HG03196 (cell line): ENCODE data around the gene SMIM14.
"Not testable (repeated sequence)": the region's sequence is repeated elsewhere in the genome, so short reads cannot be mapped to it uniquely, and the experiment has no call there.

ENCODE experiments used
- ATAC-seq: cut with Tn5 transposase; IDR thresholded peaks from one replicate; pipeline ENCODE4 v1.9.1; 2021; ENCODE audit not compliant: unreplicated experiment

The SMIM14 gene

DNA sequence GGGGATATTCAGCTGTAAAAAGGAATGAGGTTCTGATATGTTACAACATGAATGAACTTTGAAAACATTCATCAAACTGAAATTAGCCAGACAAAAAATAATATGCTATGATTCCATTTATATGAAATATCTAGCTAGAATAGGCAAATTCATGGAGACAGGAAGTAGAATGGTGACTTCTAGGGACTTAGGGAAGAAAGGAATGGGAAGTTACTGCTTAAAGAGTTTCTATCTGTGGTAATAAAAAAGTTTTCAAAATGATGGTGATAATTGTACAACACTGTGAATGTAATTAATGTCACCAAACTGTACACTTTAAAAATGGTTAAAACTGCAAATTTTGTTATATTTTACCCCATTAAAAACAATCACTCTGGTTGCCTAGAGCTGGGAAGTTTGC lies 30.2 kb downstream of the SMIM14 start:
- no peak for ATAC-seq

DNA sequence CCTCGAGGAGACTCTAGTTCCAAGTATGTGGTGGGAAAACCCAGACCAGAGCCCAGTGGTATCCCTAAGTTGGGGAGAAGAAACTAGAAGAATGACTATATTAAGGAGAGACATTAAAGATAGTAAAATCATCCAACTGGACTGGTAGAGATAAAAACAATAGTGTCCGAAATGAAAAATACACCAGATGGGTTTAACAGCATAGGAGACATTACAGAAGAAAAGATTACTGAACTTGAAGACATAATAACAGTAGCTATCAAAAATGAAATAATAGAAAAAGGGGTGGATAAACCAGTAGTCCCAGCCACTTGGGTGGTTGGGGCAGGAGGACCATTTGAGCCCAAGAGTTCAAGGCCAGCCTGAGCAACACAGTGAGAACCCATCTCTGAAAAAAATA lies 31.9 kb downstream of the SMIM14 start:
- ATAC-seq, result no peak

DNA sequence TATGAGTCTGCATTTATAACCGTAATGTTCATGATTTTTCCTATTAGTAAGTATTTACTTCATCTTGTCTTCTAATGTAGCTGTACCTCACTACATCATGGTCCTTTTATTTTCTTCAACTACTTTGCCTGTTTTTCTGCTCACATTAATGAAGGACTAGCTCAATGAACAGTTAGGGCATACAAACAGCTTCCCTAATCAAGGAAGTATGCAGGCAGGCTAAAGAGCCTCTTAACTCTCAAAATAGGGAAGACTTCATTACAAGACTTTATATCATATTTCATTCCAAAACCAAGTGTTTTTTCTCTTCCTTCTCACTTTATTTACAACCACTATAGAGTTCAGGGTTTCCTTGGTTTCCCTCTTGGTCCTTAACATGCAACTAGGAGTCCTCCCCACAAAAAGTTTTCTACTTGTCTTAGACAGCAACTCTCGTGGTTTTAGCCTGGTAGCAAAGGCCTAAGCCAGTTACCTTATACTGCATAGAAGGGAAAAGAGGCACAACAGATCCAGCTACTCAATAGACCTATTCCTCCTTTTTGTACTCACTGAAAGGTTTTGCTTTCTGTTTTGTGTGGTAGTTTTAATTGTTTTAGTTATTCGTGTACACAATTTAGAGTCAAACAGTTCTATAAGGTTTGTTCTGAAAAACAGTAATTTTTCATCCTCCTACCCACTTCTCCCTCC lies 40.8 kb downstream of the SMIM14 start:
- ATAC-seq, result no peak

GRCh38 chr4:39596971-39597370 lies 41.7 kb downstream of the SMIM14 start:
- no peak for ATAC-seq

GRCh38 chr4:39591290-39591689 lies 47.4 kb downstream of the SMIM14 start:
- no peak for ATAC-seq

DNA sequence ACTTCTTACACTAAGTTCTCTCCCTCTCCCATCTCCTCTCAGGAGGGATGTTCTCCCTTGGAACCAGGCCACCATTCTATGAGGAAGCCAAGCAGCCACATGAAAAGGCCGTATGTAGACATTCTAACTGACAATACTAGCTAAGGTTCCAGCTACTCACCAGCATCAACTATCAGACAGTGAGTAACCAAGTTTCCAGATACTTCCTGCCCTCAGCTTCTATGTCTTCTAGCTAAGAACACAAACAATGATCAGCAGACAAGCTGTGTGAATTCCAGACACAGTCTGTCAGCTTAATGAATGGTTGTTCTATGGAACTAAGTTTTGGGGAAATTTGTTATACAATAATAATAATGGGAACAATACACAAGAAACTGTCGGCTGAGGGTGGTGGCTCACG lies 50.8 kb downstream of the SMIM14 start:
- ATAC-seq, result no peak

GRCh38 chr4:39574946-39575345 lies 63.7 kb downstream of the SMIM14 start:
- ATAC-seq, result no peak

DNA sequence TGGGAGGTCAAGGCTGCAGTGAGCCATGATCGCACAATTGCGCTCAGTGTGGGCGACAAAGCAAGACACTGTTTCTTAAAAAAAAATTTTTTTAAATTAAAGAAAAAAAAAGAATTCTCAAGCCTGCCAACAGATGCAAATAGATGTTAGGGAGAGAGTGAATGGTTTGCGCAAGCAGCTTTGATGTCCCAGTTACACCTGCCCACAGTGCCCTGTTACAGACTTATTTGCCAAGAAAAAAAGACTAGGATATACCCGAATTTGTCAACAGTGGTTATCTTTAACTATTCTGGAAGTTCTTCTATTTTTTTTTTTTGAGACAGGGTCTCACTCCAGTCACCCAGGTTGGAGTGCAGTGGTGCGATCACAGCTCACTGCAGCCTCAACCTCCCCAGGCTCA lies 67.2 kb downstream of the SMIM14 start:
- ATAC-seq, result no peak

DNA sequence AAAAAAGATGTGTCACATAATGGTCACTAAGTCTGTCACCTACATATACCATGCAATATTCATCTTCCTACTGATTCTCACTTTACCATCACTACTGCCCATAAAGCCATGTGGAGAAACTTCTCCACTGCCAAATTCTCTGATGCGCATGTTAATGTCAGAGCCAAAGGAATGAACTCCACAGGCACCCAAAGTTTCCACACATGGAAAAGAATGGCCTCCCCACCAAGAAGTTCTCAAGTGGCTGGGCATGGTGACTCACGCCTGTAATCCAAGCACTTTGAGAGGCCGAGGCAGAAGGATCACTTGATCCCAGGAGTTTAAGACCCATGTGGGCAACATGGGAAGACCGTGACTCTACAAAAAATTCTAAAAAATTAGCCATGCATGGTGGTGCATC lies 67.6 kb downstream of the SMIM14 start:
- no peak for ATAC-seq

DNA sequence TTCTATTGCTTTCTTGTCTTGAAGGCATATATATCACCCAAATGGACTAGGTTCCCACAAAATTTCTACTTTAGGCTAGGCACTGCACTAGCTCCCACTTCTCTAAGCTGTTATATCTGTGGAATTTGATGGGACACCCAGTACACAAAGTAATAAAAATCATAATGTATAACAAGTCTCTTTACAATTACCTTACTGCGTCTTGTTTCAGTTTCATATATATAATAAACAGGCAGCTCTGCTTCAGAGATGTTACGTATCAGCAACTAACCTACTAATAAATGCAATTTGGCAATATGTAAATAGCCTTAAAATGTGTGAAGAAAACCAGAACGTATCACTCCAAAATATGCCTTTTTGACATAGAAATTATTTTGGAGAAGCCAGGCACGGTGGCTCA lies 69.5 kb downstream of the SMIM14 start:
- ATAC-seq, result no peak

GRCh38 chr4:39568805-39569204 lies 69.9 kb downstream of the SMIM14 start:
- no peak for ATAC-seq

DNA sequence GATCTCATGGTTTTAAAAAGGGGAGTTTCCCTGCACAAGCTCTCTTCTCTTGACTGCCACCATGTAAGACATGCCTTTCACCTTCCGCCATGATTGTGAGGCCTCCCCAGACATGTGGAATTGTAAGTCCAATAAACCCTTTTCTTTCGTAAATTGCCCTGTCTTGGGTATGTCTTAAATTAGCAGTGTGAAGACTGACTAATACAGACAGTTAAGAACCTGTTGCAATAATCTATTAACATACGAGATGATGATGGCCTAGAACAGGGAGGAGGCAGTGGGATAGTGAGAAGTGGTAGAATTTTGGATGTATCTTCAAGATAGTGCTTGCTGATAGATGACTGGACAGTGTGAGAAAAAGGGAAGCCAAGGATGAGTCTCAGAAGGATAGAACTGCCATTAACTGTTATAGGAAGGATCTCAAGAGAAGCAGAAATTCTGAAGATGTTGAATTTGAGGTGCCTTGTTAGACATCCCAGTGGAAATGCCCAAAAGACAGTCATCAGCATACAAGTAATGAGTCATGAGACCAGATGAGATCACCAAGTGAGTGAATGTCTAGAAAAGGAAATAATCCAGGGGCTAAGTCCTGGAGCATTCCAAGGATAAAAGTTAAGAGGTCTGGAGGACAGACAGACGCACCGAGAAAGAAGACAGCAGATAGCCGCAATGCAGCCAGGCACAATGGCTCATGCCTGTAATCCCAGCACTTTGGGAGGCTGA lies 72.6 kb downstream of the SMIM14 start:
- ATAC-seq, result no peak

- no peak for ATAC-seq
Observed at GRCh38 chr4:39563346-39563847, 75.3 kb downstream of the SMIM14 start.

DNA sequence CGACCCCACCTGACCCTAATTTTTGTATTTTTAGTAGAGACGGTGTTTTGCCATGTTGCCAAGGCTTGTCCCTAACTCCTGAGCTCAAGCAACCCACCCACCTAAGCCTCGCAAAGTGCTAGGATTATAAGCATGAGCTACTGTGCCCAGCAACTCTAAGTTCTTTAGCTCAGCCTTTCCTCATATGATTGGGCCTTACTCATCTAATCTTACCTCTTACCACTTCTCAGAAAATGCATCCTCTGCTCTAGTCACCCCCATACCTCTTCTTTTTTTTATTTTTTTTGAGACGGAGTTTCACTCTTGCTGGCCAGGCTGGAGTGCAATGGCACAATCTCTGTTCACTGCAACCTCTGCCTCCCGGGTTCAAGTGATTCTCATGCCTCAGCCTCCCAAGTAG lies 75.9 kb downstream of the SMIM14 start:
- no peak for ATAC-seq

- ATAC-seq, result no peak
Observed at GRCh38 chr4:39559626-39560025, 79.0 kb downstream of the SMIM14 start.

DNA sequence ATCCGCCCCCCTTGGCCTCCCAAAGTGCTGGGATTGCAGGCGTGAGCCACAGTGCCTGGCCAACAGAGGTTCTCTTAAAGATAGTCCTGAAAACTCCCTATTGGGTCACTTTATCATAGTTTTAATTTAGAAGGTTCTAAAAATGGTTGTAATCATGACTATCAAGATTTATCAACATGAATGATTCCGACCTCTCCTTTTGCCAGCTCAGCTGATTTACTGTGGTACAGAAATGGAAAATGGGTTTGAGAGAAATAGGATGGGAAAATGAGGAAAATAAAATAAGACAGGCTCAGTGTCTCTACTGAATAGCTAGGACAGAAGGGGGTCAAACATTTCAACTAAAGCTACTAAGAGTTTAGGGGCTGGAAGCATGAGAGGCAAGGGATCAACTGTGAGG lies 83.2 kb downstream of the SMIM14 start:
- no peak for ATAC-seq

DNA sequence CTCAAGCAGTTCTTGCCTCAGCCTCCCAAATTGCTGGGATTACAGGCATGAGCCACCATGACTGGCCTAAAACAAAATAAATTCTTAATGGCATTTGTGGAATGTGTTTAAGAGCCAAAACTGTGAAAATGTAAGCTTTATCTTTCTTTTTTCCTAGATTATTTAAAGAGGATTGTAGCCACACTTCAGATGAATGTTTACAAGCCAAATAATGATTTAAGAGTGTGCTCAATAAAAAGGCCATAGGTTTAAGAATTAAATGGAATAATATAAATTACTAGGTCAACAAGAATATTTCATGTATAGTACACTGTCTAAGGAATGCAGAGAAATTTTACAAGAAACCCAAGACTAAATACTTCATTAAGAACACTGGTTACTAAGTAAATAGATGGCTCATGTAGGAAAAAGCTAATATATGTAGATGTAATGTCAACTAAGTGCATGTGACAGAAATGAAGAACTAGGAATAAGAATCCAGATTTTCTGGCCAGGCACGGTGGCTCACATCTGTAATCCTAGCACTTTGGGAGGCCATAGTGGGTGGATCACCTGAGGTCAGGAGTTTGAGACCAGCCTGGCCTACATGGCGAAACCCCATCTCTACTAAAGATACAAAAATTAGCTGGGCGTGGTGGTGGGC lies 90.1 kb downstream of the SMIM14 start:
- no peak for ATAC-seq

DNA sequence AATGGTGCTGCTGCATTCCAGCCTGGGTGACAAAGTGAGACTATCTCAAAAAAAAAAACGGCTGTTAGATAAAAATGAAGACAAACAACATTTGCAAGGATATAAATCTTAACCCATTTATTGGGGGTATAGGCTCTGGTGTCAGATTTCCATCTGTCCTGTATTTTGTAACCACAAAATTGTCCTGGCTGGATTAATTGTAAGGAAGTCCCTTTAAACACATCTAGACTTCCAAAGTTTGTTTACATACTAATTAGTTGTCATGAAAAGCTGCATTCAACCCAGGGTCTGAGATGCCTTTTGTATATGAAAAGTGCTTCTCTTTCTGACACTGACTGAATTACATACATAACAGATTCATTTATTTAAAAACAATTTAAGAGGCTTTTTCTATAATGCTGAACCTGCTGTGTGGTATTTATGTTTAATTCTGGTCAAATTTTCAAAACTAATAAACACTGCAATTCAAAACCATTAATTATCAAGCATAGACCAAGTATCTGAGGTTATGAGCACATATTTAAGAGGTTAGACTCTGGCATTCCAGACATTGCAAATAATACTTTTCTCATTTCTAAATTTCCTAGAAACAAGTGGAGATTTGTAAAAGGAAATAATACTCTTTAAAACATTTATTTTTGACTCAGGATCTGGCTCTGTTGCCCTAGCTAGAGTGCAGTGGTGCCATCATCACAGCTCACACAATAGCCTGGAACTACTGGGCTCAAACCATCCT lies 93.9 kb downstream of the SMIM14 start:
- no peak for ATAC-seq

DNA sequence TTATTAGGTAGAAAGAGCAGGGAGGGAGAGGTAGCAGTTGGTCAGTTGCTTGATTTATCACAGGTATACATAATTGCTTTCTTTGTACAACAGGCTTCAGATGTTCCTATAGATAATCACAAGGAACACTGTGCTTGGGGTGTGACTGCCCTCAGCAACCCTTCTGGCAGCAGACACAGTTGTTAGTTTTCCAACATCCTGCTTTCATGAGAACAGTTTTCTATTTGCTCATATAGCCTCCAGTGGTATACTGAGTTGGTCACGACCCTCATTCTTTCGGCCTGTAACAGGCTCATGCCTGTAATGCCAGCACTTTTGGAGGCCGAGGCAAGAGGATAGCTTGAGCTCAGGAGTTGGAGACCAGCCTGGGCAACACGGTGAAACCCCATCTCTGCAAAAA lies 94.6 kb downstream of the SMIM14 start:
- ATAC-seq, result not testable (repeated sequence)

DNA sequence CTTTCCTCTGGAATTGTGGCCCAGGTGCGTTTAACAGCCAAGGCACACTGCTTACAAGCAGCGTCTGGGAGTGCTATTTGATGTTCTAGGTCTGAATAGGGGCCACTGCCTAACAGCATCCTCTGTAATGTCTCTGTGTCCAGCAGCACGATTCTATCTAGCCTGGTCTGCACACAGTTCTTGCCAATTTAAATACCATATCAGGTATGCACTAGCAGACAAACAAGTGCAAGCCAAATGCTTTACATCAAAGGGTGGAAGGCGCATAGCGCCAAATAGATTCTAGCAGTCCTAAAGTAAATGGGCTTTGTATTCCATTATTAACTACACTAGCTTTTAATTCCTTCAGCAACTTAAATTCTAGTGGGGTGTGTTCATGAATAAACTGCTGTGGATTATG lies 95.6 kb downstream of the SMIM14 start:
- ATAC-seq, result no peak

DNA sequence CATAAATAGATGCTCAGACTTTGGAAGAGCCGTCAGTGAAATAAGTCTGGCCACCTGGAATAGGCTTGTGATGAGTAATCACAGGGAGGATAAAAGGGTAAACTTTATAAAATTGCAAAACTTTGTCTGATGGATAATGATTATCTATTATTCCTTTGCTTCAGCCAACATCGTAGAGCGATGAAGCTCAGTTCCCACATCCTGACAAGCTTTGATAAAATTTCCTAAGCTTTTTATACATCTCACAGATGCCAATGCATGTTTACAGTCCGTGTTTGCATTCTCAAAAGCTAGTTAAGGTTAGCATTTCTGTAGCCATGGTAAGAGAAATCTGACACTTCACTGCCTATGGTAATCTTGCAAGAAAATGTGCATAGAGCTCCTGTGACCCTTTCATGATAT lies 96.1 kb downstream of the SMIM14 start:
- no peak for ATAC-seq
